SK-N-SH (cell line): ENCODE data around the gene GPRASP2. TPM values are rescaled to one million over a fixed set of nuclear protein-coding genes. Genes with fewer than 3 reads are reported as not detected.

Source experiments
- CTCF ChIA-PET: fragments of 300-600, 350-600 bp; formaldehyde crosslinking; extraction: SDS; loops from one replicate; lab custom pipeline; 2021; lab: Yijun Ruan, JAX
- POLR2A ChIA-PET: fragments of 350-600 bp; sonication (Branson Sonifier 250); formaldehyde crosslinking; extraction: SDS; loops from one replicate; lab custom pipeline; 2020; ENCODE audit warnings: antibody characterized with exemption, inconsistent platforms; lab: Yijun Ruan, JAX
- DNase-seq: peaks from one replicate; pipeline ENCODE4 v3.0.0; 2012
- H2AFZ ChIP-seq: fragments of 200-600 bp; sonication (generic); 2 replicates; pipeline ENCODE4 v1.8.1; 2016; ENCODE audit warnings: antibody characterized with exemption, mild to moderate bottlenecking, low read depth
- H3F3A ChIP-seq: fragments of 200-600 bp; sonication (generic); replicated peaks from 2 replicates; pipeline ENCODE3; 2016; ENCODE audit warnings: antibody characterized with exemption, mild to moderate bottlenecking; ENCODE audit not compliant: insufficient read depth
- H3K27ac ChIP-seq, 2 experiments: fragments of 200-500 bp in 1 of 2; fragments of 200-600 bp in 1 of 2; sonication (Bioruptor generic) in 1 of 2; sonication (generic), shearing (Covaris generic) in 1 of 2; 2 replicates each; pipeline versions ENCODE4 v1.5.1 to v1.6.1; 2014 to 2016; ENCODE audit warnings: low read depth in 2 of 2, inconsistent platforms in 1 of 2, low read length in 1 of 2, mild to moderate bottlenecking in 1 of 2, mixed read lengths in 1 of 2
- H3K27me3 ChIP-seq: fragments of 200-600 bp; sonication (generic), shearing (Covaris generic); 2 replicates; pipeline ENCODE4 v1.6.1; 2016; ENCODE audit warnings: mixed run types; ENCODE audit not compliant: insufficient read depth
- H3K36me3 ChIP-seq, 2 experiments: fragments of 200-500 bp in 1 of 2; fragments of 200-600 bp in 1 of 2; sonication (Bioruptor generic) in 1 of 2; sonication (generic) in 1 of 2; replicated peaks in 1 of 2; 2 replicates each; pipeline versions ENCODE3 to v1.5.1; 2014 to 2016; ENCODE audit warnings: low read length in 1 of 2, mild to moderate bottlenecking in 1 of 2; ENCODE audit not compliant: insufficient read depth in 2 of 2, control insufficient read depth in 1 of 2
- H3K4me1 ChIP-seq, 2 experiments: fragments of 200-500 bp in 1 of 2; fragments of 200-600 bp in 1 of 2; sonication (Bioruptor generic) in 1 of 2; sonication (generic), shearing (Covaris generic) in 1 of 2; 2 replicates each; pipeline versions ENCODE4 v1.5.1 to v1.6.1; 2014 to 2016; ENCODE audit warnings: low read depth in 1 of 2, low read length in 1 of 2, mixed run types in 1 of 2; ENCODE audit not compliant: insufficient read depth in 2 of 2, control insufficient read depth in 1 of 2
- H3K4me2 ChIP-seq: fragments of 200-600 bp; sonication (generic), shearing (Covaris generic); 2 replicates; pipeline ENCODE4 v1.6.1; 2017; ENCODE audit warnings: mixed run types
- H3K4me3 ChIP-seq, 2 experiments: fragments of 200-500 bp in 1 of 2; fragments of 200-600 bp in 1 of 2; sonication (Bioruptor generic) in 1 of 2; sonication (generic), shearing (Covaris generic) in 1 of 2; 2 replicates each; pipeline versions ENCODE4 v1.5.1 to v1.8.1; 2014 to 2016; ENCODE audit warnings: low read depth in 2 of 2, inconsistent platforms in 1 of 2, low read length in 1 of 2, mild to moderate bottlenecking in 1 of 2, mixed read lengths in 1 of 2, moderate library complexity in 1 of 2
- H3K79me2 ChIP-seq: fragments of 200-600 bp; sonication (generic); 2 replicates; pipeline ENCODE4 v1.8.1; 2017; ENCODE audit warnings: mild to moderate bottlenecking; ENCODE audit not compliant: insufficient read depth
- H3K9ac ChIP-seq: fragments of 200-600 bp; sonication (generic); 2 replicates; pipeline ENCODE4 v1.6.1; 2017; ENCODE audit warnings: mixed run types
- H3K9me2 ChIP-seq: fragments of 200-600 bp; sonication (generic); 2 replicates; pipeline ENCODE4 v1.6.1; 2017; ENCODE audit warnings: mixed run types
- H3K9me3 ChIP-seq: fragments of 200-600 bp; sonication (generic); 2 replicates; pipeline ENCODE4 v1.6.1; 2017; ENCODE audit warnings: mixed run types, mild to moderate bottlenecking, moderate library complexity
- H4K20me1 ChIP-seq: fragments of 200-600 bp; sonication (generic); 2 replicates; pipeline ENCODE4 v1.6.1; 2017; ENCODE audit warnings: mild to moderate bottlenecking, mixed run types; ENCODE audit not compliant: insufficient read depth
- CHD2 ChIP-seq: fragments of 150-350 bp; IDR thresholded peaks from 2 replicates; pipeline ENCODE4 v1.6.1; 2018; ENCODE audit warnings: low read length; ENCODE audit not compliant: partially characterized antibody
- ELF1 ChIP-seq: IDR thresholded peaks from 2 replicates; pipeline ENCODE4 v1.4.0; 2012
- EP300 ChIP-seq, 2 experiments: IDR thresholded peaks; 2 replicates each; pipeline versions ENCODE4 v1.4.0 to v1.6.1; 2012; ENCODE audit warnings: borderline replicate concordance in 1 of 2, low read depth in 1 of 2, low read length in 1 of 2
- FOSL2 ChIP-seq: IDR thresholded peaks from 2 replicates; pipeline ENCODE4 v1.4.0; 2012; ENCODE audit warnings: low read depth, mild to moderate bottlenecking, moderate library complexity, borderline replicate concordance
- FOXJ3 ChIP-seq: sonication (generic); formaldehyde crosslinking; IDR thresholded peaks from 2 replicates; pipeline ENCODE4 v1.5.1; 2020; ENCODE audit warnings: mild to moderate bottlenecking, missing genetic modification reagents
- GATA2 ChIP-seq: sonication (generic); formaldehyde crosslinking; IDR thresholded peaks from 2 replicates; pipeline ENCODE4 v1.5.0; 2020; ENCODE audit warnings: mild to moderate bottlenecking, missing genetic modification reagents
- JUND ChIP-seq: IDR thresholded peaks from 2 replicates; pipeline ENCODE4 v1.4.0; 2012
- MEF2A ChIP-seq: IDR thresholded peaks from 2 replicates; pipeline ENCODE4 v1.4.0; 2012; ENCODE audit warnings: low read depth, borderline replicate concordance
- MXI1 ChIP-seq: IDR thresholded peaks from 2 replicates; pipeline ENCODE4 v1.6.1; 2012; ENCODE audit warnings: mild to moderate bottlenecking, low read depth, low read length, improper control_type of control experiment
- POLR2AphosphoS5 ChIP-seq: IDR thresholded peaks from 2 replicates; pipeline ENCODE4 v1.6.1; 2012; ENCODE audit warnings: low read depth, low read length
- RCOR1 ChIP-seq: fragments of 150-350 bp; IDR thresholded peaks from 2 replicates; pipeline ENCODE4 v1.6.1; 2017; ENCODE audit warnings: antibody characterized with exemption, low read length
- RFX5 ChIP-seq: IDR thresholded peaks from 2 replicates; pipeline ENCODE4 v1.6.1; 2012; ENCODE audit warnings: mild to moderate bottlenecking, improper control_type of control experiment, low read length
- RXRA ChIP-seq: IDR thresholded peaks from 2 replicates; pipeline ENCODE4 v1.4.0; 2012; ENCODE audit warnings: low read depth, mild to moderate bottlenecking, borderline replicate concordance
- SIN3A ChIP-seq: IDR thresholded peaks from 2 replicates; pipeline ENCODE4 v1.6.1; 2012; ENCODE audit warnings: low read depth, mild to moderate bottlenecking, low read length, moderate library complexity, borderline replicate concordance
- SMC3 ChIP-seq: IDR thresholded peaks from 2 replicates; pipeline ENCODE4 v1.6.1; 2012; ENCODE audit warnings: low read depth, low read length, improper control_type of control experiment
- TAF1 ChIP-seq: IDR thresholded peaks from 2 replicates; pipeline ENCODE4 v1.6.1; 2012; ENCODE audit warnings: low read depth, mild to moderate bottlenecking, low read length, moderate library complexity, borderline replicate concordance
- TCF12 ChIP-seq: IDR thresholded peaks from 2 replicates; pipeline ENCODE4 v1.4.0; 2012
- TEAD4 ChIP-seq: IDR thresholded peaks from 2 replicates; pipeline ENCODE4 v1.4.0; 2012; ENCODE audit warnings: mild to moderate bottlenecking, borderline replicate concordance; ENCODE audit not compliant: insufficient read depth
- WGBS: methylation state at CpG from one replicate; pipeline ENCODE4 v1.1.6; 2017; ENCODE audit warnings: low lambda C conversion rate; 5-methylcytosine and 5-hydroxymethylcytosine counted together
- polyA plus RNA-seq, 3 experiments: library from polyadenylated mRNA; depleted of rRNA; stranded (reverse); fragments of >200 nt; gene quantifications; 2 replicates each; pipeline ENCODE4 v1.2.3, GENCODE V29; 2012
- TF ChIP-seq, protein P1 (sequence below): IDR thresholded peaks from 2 replicates; pipeline ENCODE4; 2012
- TF ChIP-seq, protein P2 (sequence below): fragments of 200-600 bp; sonication (generic); IDR thresholded peaks from 2 replicates; pipeline ENCODE4 v1.6.1; 2017; ENCODE audit warnings: antibody characterized with exemption, mild to moderate bottlenecking, moderate library complexity
- TF ChIP-seq, protein P3 (sequence below): IDR thresholded peaks from 2 replicates; pipeline ENCODE4 v1.4.0; 2012; ENCODE audit warnings: low read depth
- TF ChIP-seq, protein P4 (sequence below): IDR thresholded peaks from 2 replicates; pipeline ENCODE4 v1.6.1; 2012; ENCODE audit warnings: mild to moderate bottlenecking, low read depth, low read length, moderate library complexity
- TF ChIP-seq, protein P5 (sequence below): IDR thresholded peaks from 2 replicates; pipeline ENCODE4 v1.4.0; 2012; ENCODE audit warnings: low read depth, borderline replicate concordance
- TF ChIP-seq, protein P6 (sequence below): fragments of 150-350 bp; IDR thresholded peaks from 2 replicates; pipeline ENCODE4 v1.6.1; 2016; ENCODE audit warnings: mild to moderate bottlenecking, low read depth, low read length
- TF ChIP-seq, protein P7 (sequence below): fragments of 150-350 bp; IDR thresholded peaks from 2 replicates; pipeline ENCODE4 v1.6.1; 2017; ENCODE audit warnings: antibody characterized with exemption, low read length, low read depth, borderline replicate concordance

The GPRASP2 gene
- polyA plus RNA-seq, 1 of the 3 experiments (the other 2 are of a cell fraction): 12.3 TPM

DNA sequence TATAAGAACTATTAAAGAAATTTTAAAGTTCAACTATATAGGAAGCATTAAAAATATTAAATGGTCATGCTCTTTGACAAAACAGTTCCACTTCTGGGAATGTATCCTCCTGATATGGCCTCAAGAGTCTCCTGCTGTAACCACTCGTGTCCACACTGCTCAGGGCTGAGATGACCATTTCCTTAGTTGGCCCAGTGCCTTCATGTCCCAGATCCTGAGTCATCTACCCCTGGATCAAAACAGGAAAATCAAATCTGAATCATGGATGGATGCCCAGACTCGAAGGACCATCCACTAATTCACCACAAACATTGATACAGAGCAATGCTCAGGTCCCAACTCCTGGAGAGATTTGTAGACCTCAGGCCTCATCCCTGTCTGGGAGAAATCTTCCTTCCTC, 53.0 kb downstream of the GPRASP2 start:
- Histone ChIP-seq H3F3A (peaks cover 24% of the 10 kb centered on the region), H3K9ac (no peak overlapping the region), H3K79me2 (peaks cover 11% of the 10 kb centered on the region), H3K4me3 (no peak overlapping the region), H3K4me1 (peaks cover 3 to 7% of the 10 kb centered on the region in 2 experiments; a peak in 2 of 4 replicates), H3K27me3 (no peaks in the 10 kb centered on the region), H4K20me1 (peaks cover 3% of the 10 kb centered on the region; the same call in 1 of the 2 replicates), H3K27ac (peak overlapping the region; percentile 67 to 89), H2AFZ (no peak overlapping the region), H3K36me3 (no peaks in the 10 kb centered on the region), H3K9me3 (no peaks in the 10 kb centered on the region), H3K9me2 (no peaks in the 10 kb centered on the region), H3K4me2 (peak overlapping the region; percentile 66)
- no peak for DNase-seq
- ChIA-PET CTCF (no interaction called here), POLR2A (no interaction called here)
- WGBS: 3% methylated on average over 2 of the region's 2 CpGs
- no peak for TF ChIP-seq GATA2 (CRISPR knock-in tag)
- 0 out of 2 replicates have a peak, but pooled peaks have one; percentile 28 for TF ChIP-seq TEAD4
- no peak for TF ChIP-seq RFX5
- TF ChIP-seq EP300 (IDR thresholded peaks at IDR 0.05; ENCODE audit: borderline replicate concordance in 1 of 2, low read depth in 1 of 2, low read length in 1 of 2): peak in 1 of 2 experiments; percentile 63; a peak in 1 of 4 replicates
- no peak; the same call in 1 of the 2 replicates for TF ChIP-seq RXRA
- TF ChIP-seq, protein P1, sequence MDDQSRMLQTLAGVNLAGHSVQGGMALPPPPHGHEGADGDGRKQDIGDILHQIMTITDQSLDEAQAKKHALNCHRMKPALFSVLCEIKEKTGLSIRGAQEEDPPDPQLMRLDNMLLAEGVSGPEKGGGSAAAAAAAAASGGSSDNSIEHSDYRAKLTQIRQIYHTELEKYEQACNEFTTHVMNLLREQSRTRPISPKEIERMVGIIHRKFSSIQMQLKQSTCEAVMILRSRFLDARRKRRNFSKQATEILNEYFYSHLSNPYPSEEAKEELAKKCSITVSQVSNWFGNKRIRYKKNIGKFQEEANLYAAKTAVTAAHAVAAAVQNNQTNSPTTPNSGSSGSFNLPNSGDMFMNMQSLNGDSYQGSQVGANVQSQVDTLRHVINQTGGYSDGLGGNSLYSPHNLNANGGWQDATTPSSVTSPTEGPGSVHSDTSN: peak; percentile 79
- peak; percentile 85 for TF ChIP-seq TCF12
- 0 out of 2 replicates have a peak, but pooled peaks have one; percentile 33 for TF ChIP-seq SIN3A
- TF ChIP-seq, protein P2, sequence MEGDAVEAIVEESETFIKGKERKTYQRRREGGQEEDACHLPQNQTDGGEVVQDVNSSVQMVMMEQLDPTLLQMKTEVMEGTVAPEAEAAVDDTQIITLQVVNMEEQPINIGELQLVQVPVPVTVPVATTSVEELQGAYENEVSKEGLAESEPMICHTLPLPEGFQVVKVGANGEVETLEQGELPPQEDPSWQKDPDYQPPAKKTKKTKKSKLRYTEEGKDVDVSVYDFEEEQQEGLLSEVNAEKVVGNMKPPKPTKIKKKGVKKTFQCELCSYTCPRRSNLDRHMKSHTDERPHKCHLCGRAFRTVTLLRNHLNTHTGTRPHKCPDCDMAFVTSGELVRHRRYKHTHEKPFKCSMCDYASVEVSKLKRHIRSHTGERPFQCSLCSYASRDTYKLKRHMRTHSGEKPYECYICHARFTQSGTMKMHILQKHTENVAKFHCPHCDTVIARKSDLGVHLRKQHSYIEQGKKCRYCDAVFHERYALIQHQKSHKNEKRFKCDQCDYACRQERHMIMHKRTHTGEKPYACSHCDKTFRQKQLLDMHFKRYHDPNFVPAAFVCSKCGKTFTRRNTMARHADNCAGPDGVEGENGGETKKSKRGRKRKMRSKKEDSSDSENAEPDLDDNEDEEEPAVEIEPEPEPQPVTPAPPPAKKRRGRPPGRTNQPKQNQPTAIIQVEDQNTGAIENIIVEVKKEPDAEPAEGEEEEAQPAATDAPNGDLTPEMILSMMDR: no peak
- TF ChIP-seq SMC3: no peak
- TF ChIP-seq FOSL2: peak; percentile 73; the same call in 1 of the 2 replicates
- TF ChIP-seq, protein P3, sequence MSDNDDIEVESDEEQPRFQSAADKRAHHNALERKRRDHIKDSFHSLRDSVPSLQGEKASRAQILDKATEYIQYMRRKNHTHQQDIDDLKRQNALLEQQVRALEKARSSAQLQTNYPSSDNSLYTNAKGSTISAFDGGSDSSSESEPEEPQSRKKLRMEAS: peak; percentile 61
- TF ChIP-seq TAF1: no peak
- TF ChIP-seq, protein P4, sequence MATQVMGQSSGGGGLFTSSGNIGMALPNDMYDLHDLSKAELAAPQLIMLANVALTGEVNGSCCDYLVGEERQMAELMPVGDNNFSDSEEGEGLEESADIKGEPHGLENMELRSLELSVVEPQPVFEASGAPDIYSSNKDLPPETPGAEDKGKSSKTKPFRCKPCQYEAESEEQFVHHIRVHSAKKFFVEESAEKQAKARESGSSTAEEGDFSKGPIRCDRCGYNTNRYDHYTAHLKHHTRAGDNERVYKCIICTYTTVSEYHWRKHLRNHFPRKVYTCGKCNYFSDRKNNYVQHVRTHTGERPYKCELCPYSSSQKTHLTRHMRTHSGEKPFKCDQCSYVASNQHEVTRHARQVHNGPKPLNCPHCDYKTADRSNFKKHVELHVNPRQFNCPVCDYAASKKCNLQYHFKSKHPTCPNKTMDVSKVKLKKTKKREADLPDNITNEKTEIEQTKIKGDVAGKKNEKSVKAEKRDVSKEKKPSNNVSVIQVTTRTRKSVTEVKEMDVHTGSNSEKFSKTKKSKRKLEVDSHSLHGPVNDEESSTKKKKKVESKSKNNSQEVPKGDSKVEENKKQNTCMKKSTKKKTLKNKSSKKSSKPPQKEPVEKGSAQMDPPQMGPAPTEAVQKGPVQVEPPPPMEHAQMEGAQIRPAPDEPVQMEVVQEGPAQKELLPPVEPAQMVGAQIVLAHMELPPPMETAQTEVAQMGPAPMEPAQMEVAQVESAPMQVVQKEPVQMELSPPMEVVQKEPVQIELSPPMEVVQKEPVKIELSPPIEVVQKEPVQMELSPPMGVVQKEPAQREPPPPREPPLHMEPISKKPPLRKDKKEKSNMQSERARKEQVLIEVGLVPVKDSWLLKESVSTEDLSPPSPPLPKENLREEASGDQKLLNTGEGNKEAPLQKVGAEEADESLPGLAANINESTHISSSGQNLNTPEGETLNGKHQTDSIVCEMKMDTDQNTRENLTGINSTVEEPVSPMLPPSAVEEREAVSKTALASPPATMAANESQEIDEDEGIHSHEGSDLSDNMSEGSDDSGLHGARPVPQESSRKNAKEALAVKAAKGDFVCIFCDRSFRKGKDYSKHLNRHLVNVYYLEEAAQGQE: no peak
- TF ChIP-seq, protein P5, sequence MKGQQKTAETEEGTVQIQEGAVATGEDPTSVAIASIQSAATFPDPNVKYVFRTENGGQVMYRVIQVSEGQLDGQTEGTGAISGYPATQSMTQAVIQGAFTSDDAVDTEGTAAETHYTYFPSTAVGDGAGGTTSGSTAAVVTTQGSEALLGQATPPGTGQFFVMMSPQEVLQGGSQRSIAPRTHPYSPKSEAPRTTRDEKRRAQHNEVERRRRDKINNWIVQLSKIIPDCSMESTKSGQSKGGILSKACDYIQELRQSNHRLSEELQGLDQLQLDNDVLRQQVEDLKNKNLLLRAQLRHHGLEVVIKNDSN: no peak
- TF ChIP-seq ELF1: no peak
- TF ChIP-seq, protein P6, sequence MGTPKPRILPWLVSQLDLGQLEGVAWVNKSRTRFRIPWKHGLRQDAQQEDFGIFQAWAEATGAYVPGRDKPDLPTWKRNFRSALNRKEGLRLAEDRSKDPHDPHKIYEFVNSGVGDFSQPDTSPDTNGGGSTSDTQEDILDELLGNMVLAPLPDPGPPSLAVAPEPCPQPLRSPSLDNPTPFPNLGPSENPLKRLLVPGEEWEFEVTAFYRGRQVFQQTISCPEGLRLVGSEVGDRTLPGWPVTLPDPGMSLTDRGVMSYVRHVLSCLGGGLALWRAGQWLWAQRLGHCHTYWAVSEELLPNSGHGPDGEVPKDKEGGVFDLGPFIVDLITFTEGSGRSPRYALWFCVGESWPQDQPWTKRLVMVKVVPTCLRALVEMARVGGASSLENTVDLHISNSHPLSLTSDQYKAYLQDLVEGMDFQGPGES: no peak
- TF ChIP-seq, protein P7, sequence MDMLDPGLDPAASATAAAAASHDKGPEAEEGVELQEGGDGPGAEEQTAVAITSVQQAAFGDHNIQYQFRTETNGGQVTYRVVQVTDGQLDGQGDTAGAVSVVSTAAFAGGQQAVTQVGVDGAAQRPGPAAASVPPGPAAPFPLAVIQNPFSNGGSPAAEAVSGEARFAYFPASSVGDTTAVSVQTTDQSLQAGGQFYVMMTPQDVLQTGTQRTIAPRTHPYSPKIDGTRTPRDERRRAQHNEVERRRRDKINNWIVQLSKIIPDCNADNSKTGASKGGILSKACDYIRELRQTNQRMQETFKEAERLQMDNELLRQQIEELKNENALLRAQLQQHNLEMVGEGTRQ: no peak
- no peak for TF ChIP-seq MXI1
- TF ChIP-seq RCOR1: no peak
- peak; percentile 76 for TF ChIP-seq JUND
- no peak for TF ChIP-seq CHD2
- TF ChIP-seq FOXJ3: no peak
- no peak for TF ChIP-seq MEF2A
- TF ChIP-seq POLR2AphosphoS5: peak; percentile 35; the same call in 1 of the 2 replicates
